Memory B cell (primary cell): ENCODE results near the gene VPREB1.
"Not testable (repeated sequence)": the region's sequence is repeated elsewhere in the genome, so short reads cannot be mapped to it uniquely, and the experiment has no call there.

Experiments
- ATAC-seq: fragments of 150-1000 bp; cut with Tn5 transposase; 2 replicates; pipeline ENCODE4 v1.10.0; 2021; ENCODE audit warnings: low read depth, mild to moderate bottlenecking, moderate library complexity
- DNase-seq, 2 donors: peaks; one replicate each; pipeline ENCODE4 v3.0.0; 2022; ENCODE audit warnings: low spot score in 2 of 2
- H3K27ac Mint-ChIP-seq: one replicate; pipeline ENCODE4 v1.8.0; 2022; ENCODE audit warnings: mild to moderate bottlenecking, moderate library complexity, mixed read lengths
- H3K27me3 Mint-ChIP-seq: one replicate; pipeline ENCODE4 v1.8.0; 2022; ENCODE audit warnings: mixed read lengths
- H3K36me3 Mint-ChIP-seq: one replicate; pipeline ENCODE4 v1.8.0; 2022; ENCODE audit warnings: mild to moderate bottlenecking, mixed read lengths
- H3K4me1 Mint-ChIP-seq: one replicate; pipeline ENCODE4 v1.8.0; 2022; ENCODE audit warnings: mixed read lengths
- H3K4me3 Mint-ChIP-seq: one replicate; pipeline ENCODE4 v1.8.0; 2022; ENCODE audit warnings: mild to moderate bottlenecking, moderate library complexity, mixed read lengths
- H3K9me3 Mint-ChIP-seq: one replicate; pipeline ENCODE4 v1.8.0; 2022; ENCODE audit warnings: mixed read lengths

Gene VPREB1

DNA sequence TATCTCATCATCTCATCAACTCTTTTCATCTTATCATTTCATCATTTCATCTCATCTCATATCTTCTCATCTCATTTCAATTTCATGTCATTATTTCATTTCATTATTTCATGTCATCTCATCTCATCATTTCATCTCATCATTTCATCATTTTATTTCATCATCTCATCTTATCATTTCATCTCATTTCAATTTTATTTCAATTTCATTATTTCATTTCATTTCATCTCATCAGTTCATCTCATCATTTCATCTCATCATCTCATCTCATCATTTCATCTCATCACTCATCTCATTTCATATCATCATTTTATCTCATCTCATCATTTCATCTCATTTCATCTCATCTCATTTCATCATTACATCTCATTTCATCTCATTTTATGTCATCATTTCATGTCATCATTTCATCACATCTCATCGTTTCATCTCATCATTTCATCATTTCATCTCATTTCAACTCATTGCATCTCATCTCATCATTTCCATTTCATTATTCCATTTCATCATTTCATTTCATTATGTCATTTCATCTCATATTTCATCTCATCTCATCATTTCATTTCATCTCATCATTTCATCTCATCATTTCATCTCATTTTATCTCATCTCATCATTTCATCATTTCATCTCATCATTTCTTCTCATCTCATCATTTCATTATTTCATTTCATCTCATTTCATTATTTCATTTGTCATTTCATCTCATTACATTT lies 42.0 kb downstream of the VPREB1 start:
- not testable (repeated sequence) for DNase-seq, H3K4me1 Mint-ChIP-seq, H3K9me3 Mint-ChIP-seq, H3K36me3 Mint-ChIP-seq, H3K27me3 Mint-ChIP-seq, H3K27ac Mint-ChIP-seq, H3K4me3 Mint-ChIP-seq, ATAC-seq

DNA sequence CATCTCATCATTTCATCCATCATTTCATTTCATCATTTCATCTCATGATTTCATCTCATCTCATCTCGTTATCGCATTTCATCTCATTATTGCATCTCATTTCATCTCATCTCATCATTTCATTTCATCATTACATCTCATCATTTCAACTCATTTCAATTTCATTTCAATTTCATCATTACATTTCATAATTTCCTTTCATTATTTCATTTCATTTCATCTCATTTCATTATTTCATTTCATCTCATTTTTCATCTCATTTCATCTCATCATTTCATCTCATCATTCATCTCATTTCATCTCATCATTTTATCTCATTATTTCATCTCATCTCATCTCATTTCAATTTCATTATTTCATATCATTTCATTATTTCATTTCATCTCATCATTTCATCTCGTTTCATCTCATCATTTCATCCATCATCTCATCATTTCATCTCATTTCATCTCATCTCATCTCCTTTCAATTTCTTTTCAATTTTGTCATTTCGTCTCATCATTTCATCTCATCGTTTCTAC lies 42.6 kb downstream of the VPREB1 start:
- not testable (repeated sequence) for H3K27ac Mint-ChIP-seq, H3K4me1 Mint-ChIP-seq, H3K27me3 Mint-ChIP-seq, ATAC-seq, H3K9me3 Mint-ChIP-seq, H3K36me3 Mint-ChIP-seq, H3K4me3 Mint-ChIP-seq, DNase-seq

DNA sequence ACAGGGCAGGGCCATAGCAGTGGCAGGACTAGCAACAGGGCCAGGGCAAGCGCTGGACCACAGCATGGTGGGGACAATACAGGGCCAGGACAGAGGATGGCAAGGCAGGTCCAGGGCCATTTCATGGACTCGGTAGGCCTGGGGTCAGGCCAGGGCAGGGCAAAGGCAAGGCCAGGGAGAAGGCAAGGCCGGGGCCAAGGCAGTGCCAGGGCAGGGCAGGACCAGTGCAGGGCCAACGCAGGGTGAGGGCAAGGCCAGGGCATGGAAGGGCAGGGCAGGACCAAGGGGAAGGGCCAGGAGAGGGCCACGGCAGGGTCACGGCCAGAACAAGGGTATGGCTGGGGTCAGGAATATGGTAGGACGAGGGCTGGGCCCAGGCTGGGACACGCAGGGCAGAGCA lies 45.1 kb downstream of the VPREB1 start:
- not testable (repeated sequence) for H3K27me3 Mint-ChIP-seq, H3K4me1 Mint-ChIP-seq, H3K4me3 Mint-ChIP-seq, H3K27ac Mint-ChIP-seq, DNase-seq, H3K9me3 Mint-ChIP-seq, ATAC-seq
- H3K36me3 Mint-ChIP-seq = peaks cover 13% of the 10 kb centered on the region

DNA sequence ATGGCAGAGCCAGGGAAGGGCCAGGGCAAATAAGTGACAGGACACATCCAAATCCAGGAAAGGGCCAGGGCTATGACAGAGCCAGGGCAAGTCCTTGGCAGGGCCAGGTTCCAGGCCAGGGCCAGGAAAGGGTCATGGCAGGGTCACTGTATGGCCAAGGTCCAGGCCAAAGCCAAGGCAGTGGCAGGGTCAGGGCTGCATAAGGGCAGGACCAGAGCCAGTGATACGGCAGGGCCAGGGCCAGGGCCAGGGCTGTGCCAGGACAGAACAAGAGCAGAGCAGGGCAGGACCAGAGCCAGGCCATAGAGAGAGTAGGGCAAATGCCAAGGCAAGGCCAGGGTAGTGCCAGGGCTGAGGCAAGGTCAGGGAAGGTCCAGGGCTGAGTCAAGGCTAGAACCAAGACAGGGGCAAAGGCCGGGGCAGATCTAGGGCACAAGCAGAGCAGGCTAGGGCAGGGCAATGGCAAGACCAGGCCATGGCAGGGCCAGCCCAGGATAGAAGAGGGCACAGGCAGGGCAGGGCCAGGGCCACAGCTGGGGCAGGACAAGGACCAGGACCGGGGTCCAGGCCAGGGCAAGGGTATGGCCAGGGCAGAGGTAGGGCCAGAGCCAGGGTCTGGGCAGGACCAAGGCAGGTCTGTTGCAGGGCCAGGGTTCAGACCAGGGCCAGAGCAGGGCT lies 46.7 kb downstream of the VPREB1 start:
- H3K9me3 Mint-ChIP-seq, ATAC-seq, H3K4me3 Mint-ChIP-seq, DNase-seq, H3K27me3 Mint-ChIP-seq, H3K4me1 Mint-ChIP-seq, H3K27ac Mint-ChIP-seq: not testable (repeated sequence)
- peaks cover 13% of the 10 kb centered on the region for H3K36me3 Mint-ChIP-seq

DNA sequence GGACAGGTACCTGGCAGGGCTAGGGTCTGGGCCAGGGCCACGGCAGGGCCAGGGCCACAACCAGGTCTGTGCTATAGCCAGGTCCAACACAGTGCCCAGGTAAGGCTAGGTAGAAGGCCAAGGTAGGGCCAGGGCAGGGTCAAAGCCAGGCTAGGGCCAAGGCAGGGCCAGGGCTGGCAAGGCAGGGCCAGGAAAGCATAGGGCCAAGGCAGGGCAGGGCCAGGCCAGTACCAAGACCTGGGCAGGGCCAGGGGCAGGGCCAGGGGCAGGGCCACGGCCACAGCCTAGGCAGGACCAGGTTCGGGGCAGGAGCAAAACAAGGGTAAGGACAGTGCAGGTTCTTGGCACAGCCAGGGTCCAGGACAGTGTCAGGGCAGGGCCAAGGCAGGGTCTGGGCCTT lies 48.1 kb downstream of the VPREB1 start:
- not testable (repeated sequence) for H3K27ac Mint-ChIP-seq, H3K4me1 Mint-ChIP-seq, DNase-seq, H3K27me3 Mint-ChIP-seq, H3K9me3 Mint-ChIP-seq, ATAC-seq, H3K4me3 Mint-ChIP-seq
- H3K36me3 Mint-ChIP-seq = peaks cover 13% of the 10 kb centered on the region

DNA sequence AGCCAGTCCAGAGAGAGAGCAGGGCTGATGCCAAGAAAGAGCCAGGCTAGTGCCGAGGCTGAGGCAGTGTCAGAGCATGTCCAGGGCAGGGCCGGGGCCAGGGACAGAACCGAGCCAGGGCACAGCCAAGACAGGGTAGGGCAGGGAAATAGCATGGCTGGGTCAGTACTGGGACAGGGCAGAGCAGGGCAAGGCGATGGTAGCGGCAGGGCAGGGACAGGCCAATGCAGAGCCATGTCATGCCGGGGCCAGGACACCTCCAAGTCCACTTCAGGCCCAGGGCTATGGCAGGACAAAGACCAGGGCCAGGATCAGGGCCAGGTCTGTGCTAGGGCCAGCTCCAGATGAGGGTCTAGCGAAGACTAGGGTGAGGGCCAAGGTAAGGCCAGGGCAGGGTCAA lies 48.9 kb downstream of the VPREB1 start:
- not testable (repeated sequence) for H3K9me3 Mint-ChIP-seq, H3K4me3 Mint-ChIP-seq, H3K27ac Mint-ChIP-seq, H3K27me3 Mint-ChIP-seq, DNase-seq, ATAC-seq, H3K4me1 Mint-ChIP-seq
- H3K36me3 Mint-ChIP-seq = peaks cover 13% of the 10 kb centered on the region

DNA sequence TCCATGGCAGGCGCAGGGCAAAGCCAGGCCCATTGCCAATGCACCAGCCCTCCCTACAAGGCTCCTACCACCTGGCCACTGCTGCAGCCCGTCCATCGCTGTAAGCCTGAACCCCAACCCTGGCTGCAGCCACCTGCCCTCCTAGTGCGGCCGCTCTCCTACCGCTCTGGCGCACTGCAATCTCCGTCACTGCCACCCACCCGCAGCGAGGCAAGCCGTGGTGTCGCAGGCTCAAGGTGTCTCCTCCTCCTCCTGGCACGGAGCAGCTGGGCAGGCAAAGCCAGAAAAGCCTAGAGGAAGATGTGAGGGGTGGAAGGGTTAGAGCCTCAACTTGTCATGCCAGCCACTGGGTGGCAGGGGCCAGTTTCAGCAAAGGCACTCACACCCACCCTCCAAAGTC lies 50.1 kb downstream of the VPREB1 start:
- H3K4me3 Mint-ChIP-seq, H3K27me3 Mint-ChIP-seq, DNase-seq, ATAC-seq, H3K9me3 Mint-ChIP-seq, H3K27ac Mint-ChIP-seq, H3K4me1 Mint-ChIP-seq: not testable (repeated sequence)
- H3K36me3 Mint-ChIP-seq = peaks cover 13% of the 10 kb centered on the region
